HEK293 (cell line): Measurements from ENCODE around the gene LARP1.

Source experiments
- CTCF ChIA-PET: fragments of 350-600 bp; formaldehyde crosslinking; extraction: SDS; loops from one replicate; lab custom pipeline; 2021; ENCODE audit warnings: antibody characterized with exemption; lab: Yijun Ruan, JAX
- POLR2A ChIA-PET: fragments of 300-600 bp; formaldehyde crosslinking; extraction: SDS; loops from one replicate; lab custom pipeline; 2020; ENCODE audit warnings: antibody characterized with exemption, inconsistent platforms; lab: Yijun Ruan, JAX
- H3K27ac ChIP-seq: fragments of 200-500 bp; sonication (Bioruptor generic); 2 replicates; pipeline ENCODE4 v1.5.1; 2014; ENCODE audit warnings: low read depth, low read length, control low read depth, inconsistent platforms; ENCODE audit errors: extremely low read depth
- H3K36me3 ChIP-seq, 2 experiments: fragments of 200-500 bp in 1 of 2; sonication (Bioruptor generic) in 1 of 2; 1 replicate in 1 of 2; 2 replicates in 1 of 2; pipeline ENCODE4 v1.5.1; 2014 to 2017; ENCODE audit warnings: inconsistent platforms in 2 of 2, low read length in 2 of 2; ENCODE audit not compliant: control insufficient read depth in 2 of 2, insufficient read depth in 1 of 2
- H3K4me1 ChIP-seq: fragments of 200-500 bp; sonication (Bioruptor generic); 2 replicates; pipeline ENCODE4 v1.5.1; 2014; ENCODE audit warnings: mild to moderate bottlenecking, low read length, inconsistent platforms; ENCODE audit not compliant: control insufficient read depth, insufficient read depth
- H3K4me3 ChIP-seq: 2 replicates; pipeline ENCODE4 v1.5.1; 2011; ENCODE audit warnings: low read depth, mild to moderate bottlenecking, control low read depth, low read length, moderate library complexity
- H3K9me3 ChIP-seq: fragments of 200-500 bp; sonication (Bioruptor generic); 2 replicates; pipeline ENCODE4 v1.5.1; 2014; ENCODE audit warnings: low read depth, low read length, inconsistent platforms; ENCODE audit not compliant: control insufficient read depth, insufficient read depth
- GLIS2 ChIP-seq: fragments of 450-650 bp; formaldehyde crosslinking; IDR thresholded peaks from 2 replicates; pipeline ENCODE4 v1.5.1; 2016; ENCODE audit warnings: missing biosample characterization, missing genetic modification characterization
- HIC1 ChIP-seq: fragments of 450-650 bp; formaldehyde crosslinking; IDR thresholded peaks from 2 replicates; pipeline ENCODE4 v1.5.1; 2016; ENCODE audit warnings: missing biosample characterization, missing genetic modification characterization
- HOXC10 ChIP-seq: sonication (generic); formaldehyde crosslinking; IDR thresholded peaks from 2 replicates; pipeline ENCODE4 v1.8.1; 2023; ENCODE audit warnings: mild to moderate bottlenecking, missing genetic modification reagents
- KLF16 ChIP-seq: fragments of 450-650 bp; formaldehyde crosslinking; IDR thresholded peaks from 2 replicates; pipeline ENCODE4 v1.5.1; 2017; ENCODE audit warnings: missing biosample characterization, missing genetic modification characterization
- KLF9 ChIP-seq: fragments of 450-650 bp; formaldehyde crosslinking; IDR thresholded peaks from 2 replicates; pipeline ENCODE4 v1.5.1; 2016; ENCODE audit warnings: missing biosample characterization, missing genetic modification characterization, low read depth
- MEIS1 ChIP-seq: sonication (generic); formaldehyde crosslinking; IDR thresholded peaks from 2 replicates; pipeline ENCODE4 v1.8.1; 2022; ENCODE audit warnings: missing genetic modification reagents, mild to moderate bottlenecking, borderline replicate concordance
- PRDM1 ChIP-seq: fragments of 450-650 bp; formaldehyde crosslinking; IDR thresholded peaks from 2 replicates; pipeline ENCODE4; 2016; ENCODE audit warnings: missing biosample characterization, missing genetic modification characterization
- PRDM6 ChIP-seq: fragments of 450-650 bp; formaldehyde crosslinking; IDR thresholded peaks from 2 replicates; pipeline ENCODE4 v1.5.1; 2017; ENCODE audit warnings: missing biosample characterization, missing genetic modification characterization
- REPIN1 ChIP-seq: fragments of 450-650 bp; formaldehyde crosslinking; IDR thresholded peaks from 2 replicates; pipeline ENCODE4 v1.5.1; 2017; ENCODE audit warnings: missing biosample characterization, missing genetic modification characterization, low read depth
- SP2 ChIP-seq: fragments of 450-650 bp; formaldehyde crosslinking; IDR thresholded peaks from 2 replicates; pipeline ENCODE4 v1.5.1; 2016; ENCODE audit warnings: missing biosample characterization, missing genetic modification characterization
- SP3 ChIP-seq: fragments of 450-650 bp; formaldehyde crosslinking; IDR thresholded peaks from 2 replicates; pipeline ENCODE4 v1.5.1; 2016; ENCODE audit warnings: missing biosample characterization, missing genetic modification characterization
- ZBTB20 ChIP-seq: fragments of 450-650 bp; formaldehyde crosslinking; IDR thresholded peaks from 2 replicates; pipeline ENCODE4 v1.5.1; 2016; ENCODE audit warnings: missing biosample characterization, missing genetic modification characterization
- ZBTB8A ChIP-seq: fragments of 450-650 bp; formaldehyde crosslinking; IDR thresholded peaks from 2 replicates; pipeline ENCODE4 v1.5.1; 2016; ENCODE audit warnings: missing biosample characterization, missing genetic modification characterization
- ZEB2 ChIP-seq: fragments of 450-650 bp; formaldehyde crosslinking; IDR thresholded peaks from 2 replicates; pipeline ENCODE4 v1.5.1; 2016; ENCODE audit warnings: missing biosample characterization, missing genetic modification characterization
- ZIC2 ChIP-seq: fragments of 450-650 bp; formaldehyde crosslinking; IDR thresholded peaks from 2 replicates; pipeline ENCODE4 v1.5.1; 2016; ENCODE audit warnings: missing biosample characterization, missing genetic modification characterization
- ZNF146 ChIP-seq: fragments of 450-650 bp; formaldehyde crosslinking; IDR thresholded peaks from 2 replicates; pipeline ENCODE4 v1.5.1; 2016; ENCODE audit warnings: missing biosample characterization, missing genetic modification characterization
- ZNF155 ChIP-seq: fragments of 450-650 bp; formaldehyde crosslinking; IDR thresholded peaks from 2 replicates; pipeline ENCODE4 v1.5.1; 2016; ENCODE audit warnings: missing biosample characterization, missing genetic modification characterization
- ZNF2 ChIP-seq: fragments of 450-650 bp; formaldehyde crosslinking; IDR thresholded peaks from 2 replicates; pipeline ENCODE4 v1.5.1; 2016; ENCODE audit warnings: missing biosample characterization, missing genetic modification characterization
- ZNF292 ChIP-seq: fragments of 450-650 bp; formaldehyde crosslinking; IDR thresholded peaks from 2 replicates; pipeline ENCODE4 v1.5.1; 2016; ENCODE audit warnings: low read depth, missing biosample characterization, missing genetic modification characterization, borderline replicate concordance
- ZNF335 ChIP-seq: fragments of 450-650 bp; formaldehyde crosslinking; conservative IDR thresholded peaks from 2 replicates; pipeline ENCODE4 v1.5.1; 2016; ENCODE audit warnings: missing biosample characterization, missing genetic modification characterization
- ZNF558 ChIP-seq: fragments of 450-650 bp; formaldehyde crosslinking; IDR thresholded peaks from 2 replicates; pipeline ENCODE4 v1.5.1; 2016; ENCODE audit warnings: missing biosample characterization, missing genetic modification characterization
- ZNF585B ChIP-seq: fragments of 450-650 bp; formaldehyde crosslinking; IDR thresholded peaks from 2 replicates; pipeline ENCODE4 v1.5.1; 2016; ENCODE audit warnings: missing biosample characterization, missing genetic modification characterization
- ZNF621 ChIP-seq: fragments of 450-650 bp; formaldehyde crosslinking; IDR thresholded peaks from 2 replicates; pipeline ENCODE4 v1.5.1; 2017; ENCODE audit warnings: missing biosample characterization, missing genetic modification characterization
- ZNF629 ChIP-seq: fragments of 450-650 bp; formaldehyde crosslinking; IDR thresholded peaks from 2 replicates; pipeline ENCODE4 v1.5.1; 2017; ENCODE audit warnings: missing biosample characterization, missing genetic modification characterization
- ZNF654 ChIP-seq: fragments of 450-650 bp; formaldehyde crosslinking; IDR thresholded peaks from 2 replicates; pipeline ENCODE4 v1.5.1; 2016; ENCODE audit warnings: low read depth, missing biosample characterization, missing genetic modification characterization
- ZNF777 ChIP-seq: fragments of 450-650 bp; formaldehyde crosslinking; IDR thresholded peaks from 2 replicates; pipeline ENCODE4 v1.5.1; 2017; ENCODE audit warnings: missing biosample characterization, missing genetic modification characterization, borderline replicate concordance
- ZXDB ChIP-seq: fragments of 450-650 bp; formaldehyde crosslinking; IDR thresholded peaks from 2 replicates; pipeline ENCODE4 v1.5.1; 2016; ENCODE audit warnings: missing biosample characterization, missing genetic modification characterization
- TF ChIP-seq, protein P1 (sequence below): fragments of 450-650 bp; formaldehyde crosslinking; IDR thresholded peaks from 2 replicates; pipeline ENCODE4 v1.5.1; 2017; ENCODE audit warnings: missing biosample characterization, missing genetic modification characterization

Gene LARP1

DNA sequence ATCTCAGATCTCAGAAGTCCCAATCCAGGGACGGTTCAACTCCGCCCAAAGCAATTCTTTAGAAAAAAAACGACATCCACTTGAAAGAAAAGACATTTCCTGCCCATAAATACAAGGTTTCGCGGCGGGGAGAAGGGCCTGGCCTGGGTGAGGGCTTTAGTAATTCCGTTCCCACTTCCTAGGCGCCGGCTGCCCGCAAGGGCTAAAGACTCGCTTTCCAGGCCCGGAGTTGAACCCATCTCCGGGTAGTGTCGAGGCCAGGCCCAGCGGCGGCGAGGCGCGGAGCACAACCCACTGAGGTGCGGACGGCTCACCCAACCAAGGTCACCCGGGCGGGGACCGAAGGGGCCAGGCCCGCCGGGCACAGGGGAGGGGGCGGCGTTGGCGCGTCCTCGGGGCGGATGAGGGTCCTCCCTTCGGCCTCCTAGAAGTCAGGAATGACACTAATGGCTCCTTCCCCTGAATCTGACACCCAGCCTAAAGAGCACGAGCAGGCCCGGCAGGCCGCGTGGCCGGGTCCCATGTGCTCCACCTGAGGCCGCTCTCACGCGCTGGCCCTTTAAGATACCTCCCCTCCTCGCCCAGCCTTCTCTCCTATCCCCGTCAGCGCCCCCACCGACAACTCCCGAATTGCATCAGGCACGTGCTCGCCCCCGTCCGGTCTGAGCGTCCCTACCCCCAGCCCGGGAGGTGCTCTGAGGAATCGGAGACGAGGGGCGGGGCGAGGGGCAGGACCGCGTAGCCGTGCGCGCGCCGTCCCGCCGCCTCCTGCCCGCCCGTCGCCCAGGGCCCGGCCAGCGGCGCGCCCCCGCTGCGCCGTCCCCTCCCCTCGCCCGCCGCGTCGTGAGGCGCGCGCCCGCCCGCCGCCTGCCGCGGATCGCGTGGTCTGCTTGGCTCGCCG, 467 bp upstream of the LARP1 start (continued):
- TF ChIP-seq ZNF155 (tag by site-specific recombination) (no peak), HOXC10 (no peak), PRDM6 (tag by site-specific recombination) (no peak), ZNF585B (tag by site-specific recombination) (no peak), ZNF558 (no peak), MEIS1 (CRISPR knock-in tag) (no peak), ZNF146 (tag by site-specific recombination) (peak; percentile 36; the same call in 1 of the 2 replicates), ZNF621 (tag by site-specific recombination) (no peak)

DNA sequence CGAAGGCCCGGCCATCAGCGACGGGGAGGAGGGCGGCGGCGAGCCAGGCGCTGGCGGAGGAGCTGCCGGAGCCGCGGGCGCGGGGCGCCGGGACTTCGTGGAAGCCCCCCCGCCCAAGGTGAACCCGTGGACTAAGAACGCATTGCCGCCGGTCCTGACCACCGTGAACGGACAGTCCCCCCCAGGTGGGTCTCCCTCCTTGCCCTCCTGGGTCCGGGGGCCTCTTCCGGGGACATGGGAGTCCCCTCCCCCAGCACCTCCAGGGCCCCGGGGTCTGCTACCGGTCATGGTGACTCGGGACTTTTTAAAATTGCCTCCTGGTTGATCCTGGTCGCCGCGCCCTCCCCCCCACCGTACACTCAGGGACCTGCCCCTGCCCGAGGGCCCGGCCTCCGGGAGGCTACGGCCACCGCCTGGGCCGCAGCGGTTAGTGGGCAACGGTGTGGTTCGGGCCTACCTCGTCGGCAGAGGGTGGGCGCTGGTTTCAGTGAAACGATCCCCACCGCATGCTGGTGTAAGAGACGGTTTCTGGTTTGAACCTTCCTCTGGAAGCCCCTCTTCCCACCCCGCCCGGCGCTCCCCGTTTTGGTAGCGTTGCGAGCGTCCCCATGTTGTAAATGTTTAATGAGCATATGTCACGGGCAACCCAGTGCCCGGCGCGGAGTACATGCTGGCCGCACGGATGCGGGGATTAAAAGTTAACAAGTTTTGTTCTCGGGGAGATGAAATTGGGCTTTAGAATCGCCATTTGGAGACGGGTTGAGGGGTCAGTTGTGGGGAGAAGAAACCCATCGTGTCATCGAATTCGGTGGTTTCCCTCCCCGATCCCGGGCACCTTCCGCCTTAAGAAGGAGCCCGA, 1.1 kb downstream of the LARP1 start:
- peaks cover 37% of the 10 kb centered on the region for H3K4me1 ChIP-seq
- ChIA-PET POLR2A (no interaction called here), CTCF (no interaction called here)
- no peaks in the 10 kb centered on the region for H3K36me3 ChIP-seq
- H3K27ac ChIP-seq: peak overlapping the region; percentile 97
- H3K4me3 ChIP-seq: peak overlapping the region; percentile 88
- H3K9me3 ChIP-seq: no peaks in the 10 kb centered on the region
- TF ChIP-seq, protein P1, sequence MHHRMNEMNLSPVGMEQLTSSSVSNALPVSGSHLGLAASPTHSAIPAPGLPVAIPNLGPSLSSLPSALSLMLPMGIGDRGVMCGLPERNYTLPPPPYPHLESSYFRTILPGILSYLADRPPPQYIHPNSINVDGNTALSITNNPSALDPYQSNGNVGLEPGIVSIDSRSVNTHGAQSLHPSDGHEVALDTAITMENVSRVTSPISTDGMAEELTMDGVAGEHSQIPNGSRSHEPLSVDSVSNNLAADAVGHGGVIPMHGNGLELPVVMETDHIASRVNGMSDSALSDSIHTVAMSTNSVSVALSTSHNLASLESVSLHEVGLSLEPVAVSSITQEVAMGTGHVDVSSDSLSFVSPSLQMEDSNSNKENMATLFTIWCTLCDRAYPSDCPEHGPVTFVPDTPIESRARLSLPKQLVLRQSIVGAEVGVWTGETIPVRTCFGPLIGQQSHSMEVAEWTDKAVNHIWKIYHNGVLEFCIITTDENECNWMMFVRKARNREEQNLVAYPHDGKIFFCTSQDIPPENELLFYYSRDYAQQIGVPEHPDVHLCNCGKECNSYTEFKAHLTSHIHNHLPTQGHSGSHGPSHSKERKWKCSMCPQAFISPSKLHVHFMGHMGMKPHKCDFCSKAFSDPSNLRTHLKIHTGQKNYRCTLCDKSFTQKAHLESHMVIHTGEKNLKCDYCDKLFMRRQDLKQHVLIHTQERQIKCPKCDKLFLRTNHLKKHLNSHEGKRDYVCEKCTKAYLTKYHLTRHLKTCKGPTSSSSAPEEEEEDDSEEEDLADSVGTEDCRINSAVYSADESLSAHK: peak; percentile 34; the same call in 1 of the 2 replicates
- TF ChIP-seq ZNF777: no peak
- TF ChIP-seq REPIN1 (tag by site-specific recombination): no peak
- peak; percentile 74; the same call in 1 of the 2 replicates for TF ChIP-seq ZEB2 (tag by site-specific recombination)
- TF ChIP-seq ZBTB20 (tag by site-specific recombination): peak; percentile 37; the same call in 1 of the 2 replicates
- TF ChIP-seq ZIC2 (tag by site-specific recombination): 0 out of 2 replicates have a peak, but pooled peaks have one; percentile 15
- TF ChIP-seq ZXDB: peak; percentile 62; the same call in 1 of the 2 replicates
- peak; percentile 24; the same call in 1 of the 2 replicates for TF ChIP-seq SP3 (tag by site-specific recombination)
- peak; percentile 43 for TF ChIP-seq SP2 (tag by site-specific recombination)
- TF ChIP-seq HIC1 (tag by site-specific recombination): peak; percentile 50; the same call in 1 of the 2 replicates
- peak; percentile 76 for TF ChIP-seq ZBTB8A (tag by site-specific recombination)
- TF ChIP-seq ZNF2: 0 out of 2 replicates have a peak, but pooled peaks have one; percentile 49
- TF ChIP-seq ZNF292 (tag by site-specific recombination): 0 out of 2 replicates have a peak, but pooled peaks have one; percentile 4
- TF ChIP-seq ZNF629 (tag by site-specific recombination): 0 out of 2 replicates have a peak, but pooled peaks have one; percentile 31
- no peak for TF ChIP-seq PRDM1 (tag by site-specific recombination)
- TF ChIP-seq ZNF335 (tag by site-specific recombination): peak; percentile 36
- 0 out of 2 replicates have a peak, but pooled peaks have one; percentile 36 for TF ChIP-seq KLF9 (tag by site-specific recombination)
- no peak for TF ChIP-seq KLF16 (tag by site-specific recombination)
- no peak for TF ChIP-seq ZNF654 (tag by site-specific recombination)
- TF ChIP-seq GLIS2 (tag by site-specific recombination): peak; percentile 71
